T-helper 2 cell treated with Interferon-gamma antibody and Interleukin-4, amounts not matched to agents 5 μg/mL and 100 μg/mL, for 36 hours (primary cell): ENCODE results near the gene ITPR3.
A peak's percentile ranks its signal among the peaks of the same experiment; 100 is the strongest.

Experiments used
- DNase-seq: peaks from one replicate; pipeline ENCODE4 v3.0.0; 2021; ENCODE audit warnings: low spot score
- H3K27ac Mint-ChIP-seq: one replicate; pipeline ENCODE4 v1.8.0; 2021; ENCODE audit warnings: mild to moderate bottlenecking, mixed read lengths
- H3K27me3 Mint-ChIP-seq: one replicate; pipeline ENCODE4 v1.8.0; 2021; ENCODE audit warnings: low read depth, mixed read lengths
- H3K36me3 Mint-ChIP-seq: one replicate; pipeline ENCODE4 v1.8.0; 2021; ENCODE audit warnings: low read depth, mixed read lengths
- H3K4me1 Mint-ChIP-seq: one replicate; pipeline ENCODE4 v1.8.0; 2021; ENCODE audit warnings: low read depth, mixed read lengths
- H3K4me3 Mint-ChIP-seq: one replicate; pipeline ENCODE4 v1.8.0; 2022; ENCODE audit warnings: mild to moderate bottlenecking, moderate library complexity, mixed read lengths
- H3K9me3 Mint-ChIP-seq: one replicate; pipeline ENCODE4 v1.8.0; 2021; ENCODE audit warnings: mixed read lengths

ITPR3 gene

GRCh38 chr6:33690766-33691165 is 69.6 kb downstream of the ITPR3 start:
- H3K4me3 Mint-ChIP-seq = no peak overlapping the region
- H3K27me3 Mint-ChIP-seq = no peaks in the 10 kb centered on the region
- H3K27ac Mint-ChIP-seq = no peak overlapping the region
- peaks cover 52% of the 10 kb centered on the region for H3K36me3 Mint-ChIP-seq
- peaks cover 28% of the 10 kb centered on the region for H3K4me1 Mint-ChIP-seq
- DNase-seq = no peak
- no peaks in the 10 kb centered on the region for H3K9me3 Mint-ChIP-seq

- Mint-ChIP-seq H3K27me3 (no peaks in the 10 kb centered on the region), H3K27ac (peak overlapping the region; percentile 52), H3K4me3 (no peak overlapping the region), H3K4me1 (peaks cover 36% of the 10 kb centered on the region), H3K9me3 (no peaks in the 10 kb centered on the region), H3K36me3 (peaks cover 53% of the 10 kb centered on the region)
- no peak for DNase-seq
These were observed 70.4 kb downstream of the ITPR3 start for GRCh38 chr6:33691456-33692077.

GRCh38 chr6:33692078-33692759 is 71.1 kb downstream of the ITPR3 start:
- Mint-ChIP-seq H3K4me1 (peaks cover 42% of the 10 kb centered on the region), H3K4me3 (peak overlapping the region; percentile 79), H3K27me3 (no peaks in the 10 kb centered on the region), H3K9me3 (no peaks in the 10 kb centered on the region), H3K36me3 (peaks cover 55% of the 10 kb centered on the region), H3K27ac (peak overlapping the region; percentile 95)
- DNase-seq = no peak

- no peaks in the 10 kb centered on the region for H3K9me3 Mint-ChIP-seq
- peaks cover 60% of the 10 kb centered on the region for H3K36me3 Mint-ChIP-seq
- peak overlapping the region; percentile 95 for H3K27ac Mint-ChIP-seq
- H3K4me3 Mint-ChIP-seq = peak overlapping the region; percentile 79
- DNase-seq = peak; percentile 78
- no peaks in the 10 kb centered on the region for H3K27me3 Mint-ChIP-seq
- peaks cover 47% of the 10 kb centered on the region for H3K4me1 Mint-ChIP-seq
These were observed 71.6 kb downstream of the ITPR3 start for GRCh38 chr6:33692760-33693158.

- peak overlapping the region; percentile 79 for H3K4me3 Mint-ChIP-seq
- peaks cover 64% of the 10 kb centered on the region for H3K36me3 Mint-ChIP-seq
- DNase-seq = no peak
- no peaks in the 10 kb centered on the region for H3K9me3 Mint-ChIP-seq
- H3K4me1 Mint-ChIP-seq = peaks cover 49% of the 10 kb centered on the region
- H3K27me3 Mint-ChIP-seq = no peaks in the 10 kb centered on the region
- peak overlapping the region; percentile 95 for H3K27ac Mint-ChIP-seq
These were observed 72.3 kb downstream of the ITPR3 start for GRCh38 chr6:33693186-33694105.

- Mint-ChIP-seq H3K36me3 (peaks cover 64% of the 10 kb centered on the region), H3K27me3 (no peaks in the 10 kb centered on the region), H3K4me3 (peak overlapping the region; percentile 79), H3K9me3 (no peaks in the 10 kb centered on the region), H3K27ac (peak overlapping the region; percentile 93), H3K4me1 (peaks cover 52% of the 10 kb centered on the region)
- peak; percentile 83 for DNase-seq
These were observed 73.3 kb downstream of the ITPR3 start for GRCh38 chr6:33694401-33694931.

GRCh38 chr6:33694977-33695376 is 73.9 kb downstream of the ITPR3 start:
- no peaks in the 10 kb centered on the region for H3K27me3 Mint-ChIP-seq
- no peaks in the 10 kb centered on the region for H3K9me3 Mint-ChIP-seq
- no peak for DNase-seq
- H3K4me3 Mint-ChIP-seq = peak overlapping the region; percentile 79
- H3K4me1 Mint-ChIP-seq = peaks cover 56% of the 10 kb centered on the region
- H3K27ac Mint-ChIP-seq = peak overlapping the region; percentile 93
- H3K36me3 Mint-ChIP-seq = peaks cover 62% of the 10 kb centered on the region

GRCh38 chr6:33695451-33695887 is 74.3 kb downstream of the ITPR3 start:
- no peaks in the 10 kb centered on the region for H3K27me3 Mint-ChIP-seq
- H3K4me1 Mint-ChIP-seq = peaks cover 60% of the 10 kb centered on the region
- H3K36me3 Mint-ChIP-seq = peaks cover 63% of the 10 kb centered on the region
- H3K27ac Mint-ChIP-seq = peak overlapping the region; percentile 93
- no peak for DNase-seq
- H3K4me3 Mint-ChIP-seq = no peak overlapping the region
- no peaks in the 10 kb centered on the region for H3K9me3 Mint-ChIP-seq

GRCh38 chr6:33696076-33696475 is 75.0 kb downstream of the ITPR3 start:
- Mint-ChIP-seq H3K27ac (peak overlapping the region; percentile 92), H3K27me3 (no peaks in the 10 kb centered on the region), H3K36me3 (peaks cover 59% of the 10 kb centered on the region), H3K4me3 (peak overlapping the region; percentile 72), H3K4me1 (peaks cover 60% of the 10 kb centered on the region), H3K9me3 (no peaks in the 10 kb centered on the region)
- DNase-seq = no peak

- H3K27me3 Mint-ChIP-seq = no peaks in the 10 kb centered on the region
- peaks cover 60% of the 10 kb centered on the region for H3K4me1 Mint-ChIP-seq
- peaks cover 52% of the 10 kb centered on the region for H3K36me3 Mint-ChIP-seq
- peak overlapping the region; percentile 72 for H3K4me3 Mint-ChIP-seq
- no peak for DNase-seq
- peak overlapping the region; percentile 92 for H3K27ac Mint-ChIP-seq
- H3K9me3 Mint-ChIP-seq = no peaks in the 10 kb centered on the region
These were observed 75.7 kb downstream of the ITPR3 start for GRCh38 chr6:33696548-33697518.

- H3K36me3 Mint-ChIP-seq = peaks cover 45% of the 10 kb centered on the region
These were observed 76.7 kb downstream of the ITPR3 start for GRCh38 chr6:33697845-33698244.

GRCh38 chr6:33698494-33698893 is 77.4 kb downstream of the ITPR3 start:
- DNase-seq = no peak
- Mint-ChIP-seq H3K4me3 (no peak overlapping the region), H3K9me3 (no peaks in the 10 kb centered on the region), H3K27ac (no peak overlapping the region), H3K27me3 (no peaks in the 10 kb centered on the region), H3K4me1 (peaks cover 51% of the 10 kb centered on the region), H3K36me3 (peaks cover 44% of the 10 kb centered on the region)

More at GRCh38 chr6:33697845-33698244, 76.7 kb downstream of the ITPR3 start:
- Mint-ChIP-seq H3K27ac (peak overlapping the region; percentile 92), H3K9me3 (no peaks in the 10 kb centered on the region), H3K4me1 (peaks cover 56% of the 10 kb centered on the region), H3K4me3 (no peak overlapping the region), H3K27me3 (no peaks in the 10 kb centered on the region)
- no peak for DNase-seq

GRCh38 chr6:33699131-33699530 is 78.0 kb downstream of the ITPR3 start:
- Mint-ChIP-seq H3K4me1 (peaks cover 46% of the 10 kb centered on the region), H3K27me3 (no peaks in the 10 kb centered on the region), H3K36me3 (peaks cover 43% of the 10 kb centered on the region), H3K27ac (peak overlapping the region; percentile 49), H3K4me3 (no peak overlapping the region), H3K9me3 (no peaks in the 10 kb centered on the region)
- DNase-seq = no peak
